DND-41 (cell line): Measurements from ENCODE around the gene CCR7.

Experiments
- ATAC-seq: fragments of 200-7000 bp; cut with Tn5 transposase; 3 replicates; pipeline ENCODE4 v1.9.1; 2021; ENCODE audit warnings: low read depth; ENCODE audit not compliant: insufficient read depth
- DNase-seq: peaks from one replicate; pipeline ENCODE4 v3.0.0-alpha.2; 2020
- H2AFZ ChIP-seq: 2 replicates; pipeline ENCODE4 v1.6.0; 2012; ENCODE audit warnings: low read depth, low read length
- H3K27ac ChIP-seq: 2 replicates; pipeline ENCODE4 v1.5.1; 2012; ENCODE audit warnings: low read length, inconsistent platforms
- H3K27me3 ChIP-seq: fragments of 200-600 bp; sonication (generic); 2 replicates; pipeline ENCODE4 v1.6.0; 2012; ENCODE audit warnings: low read length, mild to moderate bottlenecking, inconsistent platforms; ENCODE audit not compliant: insufficient read depth, poor library complexity
- H3K36me3 ChIP-seq: 2 replicates; pipeline ENCODE4 v1.5.1; 2012; ENCODE audit warnings: low read length, inconsistent platforms; ENCODE audit not compliant: insufficient read depth
- H3K4me1 ChIP-seq: 2 replicates; pipeline ENCODE4 v1.5.1; 2012; ENCODE audit warnings: mild to moderate bottlenecking, low read length; ENCODE audit not compliant: insufficient read depth
- H3K4me2 ChIP-seq: 2 replicates; pipeline ENCODE4 v1.6.0; 2012; ENCODE audit warnings: mild to moderate bottlenecking, moderate library complexity, low read length, inconsistent platforms; ENCODE audit not compliant: insufficient read depth
- H3K4me3 ChIP-seq, 2 experiments: fragments of 200-600 bp in 1 of 2; shearing (Covaris generic) in 1 of 2; 2 replicates each; pipeline ENCODE4 v1.5.1; 2012 to 2016; ENCODE audit warnings: inconsistent platforms in 2 of 2, low read length in 2 of 2, mild to moderate bottlenecking in 2 of 2, low read depth in 1 of 2, moderate library complexity in 1 of 2
- H3K79me2 ChIP-seq: 2 replicates; pipeline ENCODE4 v1.6.0; 2012; ENCODE audit warnings: low read length, inconsistent platforms; ENCODE audit not compliant: insufficient read depth
- H3K9ac ChIP-seq: 2 replicates; pipeline ENCODE4 v1.6.0; 2012; ENCODE audit warnings: low read depth, mild to moderate bottlenecking, inconsistent platforms, low read length, moderate library complexity
- H3K9me3 ChIP-seq: 2 replicates; pipeline ENCODE4 v1.5.1; 2012; ENCODE audit warnings: low read length, moderate library complexity, mild to moderate bottlenecking, inconsistent platforms; ENCODE audit not compliant: insufficient read depth, severe bottlenecking
- H4K20me1 ChIP-seq: 2 replicates; pipeline ENCODE4 v1.6.0; 2012; ENCODE audit warnings: low read length; ENCODE audit not compliant: insufficient read depth
- CTCF ChIP-seq: IDR thresholded peaks from 2 replicates; pipeline ENCODE4 v1.5.1; 2012; ENCODE audit warnings: borderline replicate concordance, low read length, moderate library complexity, mild to moderate bottlenecking; ENCODE audit not compliant: poor library complexity, severe bottlenecking; ENCODE audit errors: extremely low read depth
- EZH2 ChIP-seq: IDR thresholded peaks from 3 replicates; pipeline ENCODE4 v1.6.1; 2012; ENCODE audit warnings: borderline replicate concordance, low read depth, mild to moderate bottlenecking, moderate library complexity, low read length, inconsistent platforms; ENCODE audit not compliant: severe bottlenecking

Gene CCR7

GRCh38 chr17:40564195-40564882 is 933 bp downstream of the CCR7 start:
- Histone ChIP-seq H3K79me2 (no peaks in the 10 kb centered on the region), H3K4me1 (peaks cover 67% of the 10 kb centered on the region), H3K4me3 (peak overlapping the region in 1 of 2 experiments; percentile 45; a peak in 1 of 4 replicates), H3K27me3 (no peaks in the 10 kb centered on the region), H3K36me3 (no peaks in the 10 kb centered on the region), H4K20me1 (no peaks in the 10 kb centered on the region), H3K27ac (peak overlapping the region; percentile 67), H2AFZ (no peak overlapping the region), H3K4me2 (peak overlapping the region; percentile 57), H3K9ac (peak overlapping the region; percentile 35; the same call in 1 of the 2 replicates), H3K9me3 (peaks cover 5% of the 10 kb centered on the region)
- no peak for DNase-seq
- ATAC-seq: no peak
- no peak for TF ChIP-seq EZH2
- TF ChIP-seq CTCF: no peak

- no peaks in the 10 kb centered on the region for H3K27me3 ChIP-seq
- peak overlapping the region; percentile 13; the same call in 1 of the 2 replicates for H3K27ac ChIP-seq
- TF ChIP-seq CTCF (no peak), EZH2 (no peak)
- H2AFZ ChIP-seq: no peak overlapping the region
- H3K36me3 ChIP-seq: no peaks in the 10 kb centered on the region
- no peak for DNase-seq
- peaks cover 5% of the 10 kb centered on the region for H3K9me3 ChIP-seq
- ATAC-seq: no peak
- H3K4me3 ChIP-seq: no peak overlapping the region
- peaks cover 76% of the 10 kb centered on the region for H3K4me1 ChIP-seq
- H3K9ac ChIP-seq: no peak overlapping the region
- no peaks in the 10 kb centered on the region for H3K79me2 ChIP-seq
- no peaks in the 10 kb centered on the region for H4K20me1 ChIP-seq
- H3K4me2 ChIP-seq: no peak overlapping the region
Observed at GRCh38 chr17:40563220-40564052, 1.8 kb downstream of the CCR7 start.

- DNase-seq: no peak
- H3K4me3 ChIP-seq: no peak overlapping the region
- H3K4me1 ChIP-seq: peaks cover 82% of the 10 kb centered on the region
- TF ChIP-seq EZH2 (no peak), CTCF (no peak)
- H2AFZ ChIP-seq: no peak overlapping the region
- H3K36me3 ChIP-seq: no peaks in the 10 kb centered on the region
- H3K27me3 ChIP-seq: no peaks in the 10 kb centered on the region
- H3K27ac ChIP-seq: peak overlapping the region; percentile 2; the same call in 1 of the 2 replicates
- H3K4me2 ChIP-seq: no peak overlapping the region; the same call in 1 of the 2 replicates
- no peak for ATAC-seq
- H3K79me2 ChIP-seq: no peaks in the 10 kb centered on the region
- H4K20me1 ChIP-seq: no peaks in the 10 kb centered on the region
- H3K9me3 ChIP-seq: peaks cover 5% of the 10 kb centered on the region
- no peak overlapping the region for H3K9ac ChIP-seq
Observed at GRCh38 chr17:40562838-40563219, 2.4 kb downstream of the CCR7 start.
